Testis (tissue), 2 donors: ENCODE results near the gene SFXN1.
"Not testable (repeated sequence)": the region's sequence is repeated elsewhere in the genome, so short reads cannot be mapped to it uniquely, and the experiment has no call there.

Experiments used
- POLR2A ChIP-seq: fragments of 450-650 bp; IDR thresholded peaks from one replicate; pipeline ENCODE4 v1.6.1; 2017; ENCODE audit warnings: antibody characterized with exemption, mild to moderate bottlenecking, moderate library complexity
- TF ChIP-seq, protein P1 (sequence below), 3 experiments: fragments of 450-650 bp in 2 of 3; fragments of 200-600 bp in 1 of 3; sonication (generic) in 1 of 3; IDR thresholded peaks; one replicate each; pipeline ENCODE4 v1.5.1; 2016 to 2019; ENCODE audit warnings: antibody characterized with exemption in 3 of 3, mild to moderate bottlenecking in 2 of 3, moderate library complexity in 1 of 3

GRCh38 chr5:175535331-175535730 lies 57.0 kb downstream of the SFXN1 start:
- TF ChIP-seq, protein P1, sequence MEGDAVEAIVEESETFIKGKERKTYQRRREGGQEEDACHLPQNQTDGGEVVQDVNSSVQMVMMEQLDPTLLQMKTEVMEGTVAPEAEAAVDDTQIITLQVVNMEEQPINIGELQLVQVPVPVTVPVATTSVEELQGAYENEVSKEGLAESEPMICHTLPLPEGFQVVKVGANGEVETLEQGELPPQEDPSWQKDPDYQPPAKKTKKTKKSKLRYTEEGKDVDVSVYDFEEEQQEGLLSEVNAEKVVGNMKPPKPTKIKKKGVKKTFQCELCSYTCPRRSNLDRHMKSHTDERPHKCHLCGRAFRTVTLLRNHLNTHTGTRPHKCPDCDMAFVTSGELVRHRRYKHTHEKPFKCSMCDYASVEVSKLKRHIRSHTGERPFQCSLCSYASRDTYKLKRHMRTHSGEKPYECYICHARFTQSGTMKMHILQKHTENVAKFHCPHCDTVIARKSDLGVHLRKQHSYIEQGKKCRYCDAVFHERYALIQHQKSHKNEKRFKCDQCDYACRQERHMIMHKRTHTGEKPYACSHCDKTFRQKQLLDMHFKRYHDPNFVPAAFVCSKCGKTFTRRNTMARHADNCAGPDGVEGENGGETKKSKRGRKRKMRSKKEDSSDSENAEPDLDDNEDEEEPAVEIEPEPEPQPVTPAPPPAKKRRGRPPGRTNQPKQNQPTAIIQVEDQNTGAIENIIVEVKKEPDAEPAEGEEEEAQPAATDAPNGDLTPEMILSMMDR (IDR thresholded peaks at IDR 0.05) = not testable (repeated sequence)
- TF ChIP-seq POLR2A = not testable (repeated sequence)
